Pancreas (tissue), 10 donors: ENCODE results near the gene CEACAM5. TPM values are rescaled to one million over a fixed set of nuclear protein-coding genes. Genes with fewer than 3 reads are reported as not detected.

Source experiments
- ATAC-seq, 4 donors: fragments of 200-7000 bp; cut with Tn5 transposase; one replicate each; pipeline versions ENCODE4 v1.8.0 to v1.9.1; 2020; ENCODE audit warnings: mild to moderate bottlenecking in 4 of 4, moderate library complexity in 4 of 4
- DNase-seq, 6 donors: peaks; one replicate each; pipeline ENCODE4 v3.0.0-alpha.2; 2020
- FAIRE-seq: peaks from 2 replicates; lab custom pipeline; 2012; peaks lifted over from hg19 to GRCh38; lab: Jason Lieb, UNC
- H3K27ac ChIP-seq, 4 donors: fragments of 200-600 bp; sonication (generic); 1 replicate in 3 of 4; 2 replicates in 1 of 4; pipeline versions ENCODE4 v1.5.0 to v1.8.0; 2020
- H3K27me3 ChIP-seq, 4 donors: fragments of 200-600 bp; one replicate each; pipeline ENCODE4 v1.8.0; 2021
- H3K36me3 ChIP-seq, 3 donors: fragments of 200-600 bp; sonication (generic) in 1 of 3; one replicate each; pipeline versions ENCODE4 v1.5.0 to v1.8.0; 2020 to 2021
- H3K4me1 ChIP-seq, 3 donors: fragments of 200-600 bp; one replicate each; pipeline ENCODE4 v1.8.0; 2021
- H3K4me3 ChIP-seq, 4 donors: fragments of 200-600 bp; sonication (generic) in 2 of 4; one replicate each; pipeline versions ENCODE4 v1.5.0 to v1.8.0; 2020 to 2021
- H3K9me3 ChIP-seq, 4 donors: fragments of 200-600 bp; one replicate each; pipeline ENCODE4 v1.8.0; 2021
- WGBS, 2 donors: extraction: QIAGEN DNeasy Blood & Tissue Kit; methylation state at CpG; one replicate each; pipeline ENCODE4 v1.1.7; 2013; 5-methylcytosine and 5-hydroxymethylcytosine counted together
- intact Hi-C, 3 donors: fragments of 100-400 bp; cut with DNase I; formaldehyde crosslinking; loops; one replicate each; pipeline versions ENCODE4 v1.11.1 to v1.14.2; 2022
- polyA plus RNA-seq, 2 donors: library from polyadenylated mRNA; stranded (reverse); fragments of 200-250 nt; gene quantifications; one replicate each; pipeline ENCODE4 v1.2.3, GENCODE V29; 2013
- total RNA-seq, 6 donors: library from RNA; stranded (reverse); fragmentation: NEBNext Ultra II Directional in 4 of 6; extraction: Animal tissue kit (Norgen Biotek cat#: 25700) in 4 of 6; gene quantifications; one replicate each; pipeline versions ENCODE4 v1.2.1 to v1.2.4, GENCODE V29; 2021 to 2023
- TF ChIP-seq, protein P1 (sequence below), 4 donors: fragments of 200-600 bp; sonication (generic) in 3 of 4; IDR thresholded peaks; one replicate each; pipeline versions ENCODE4 v1.5.0 to v1.8.0; 2021; ENCODE audit warnings: antibody characterized with exemption in 4 of 4
- donor health status: healthy with polysubstance abuse.
- donor health status: DM: no; HTN: no; CAD: no; lungs with moderate emphysema.
- donor health status: DM: no; HTN: no; CAD: no.
- donor health status: control.
- donor health status: control.
- donor health status: Bipolar disorder and iron deficiency.
- donor health status: DM: yes; HTN: yes; CAD: no.
- donor health status: DM: no; HTN: no; CAD: no.
- donor health status: DM: no; HTN: no; CAD: no.
- donor health status: DM: yes; HTN: yes; CAD: no.

Gene CEACAM5
- total and polyA plus RNA-seq, 8 donors = 0.02 to 5.8 (median 0.30) TPM; not detected in 3

DNA sequence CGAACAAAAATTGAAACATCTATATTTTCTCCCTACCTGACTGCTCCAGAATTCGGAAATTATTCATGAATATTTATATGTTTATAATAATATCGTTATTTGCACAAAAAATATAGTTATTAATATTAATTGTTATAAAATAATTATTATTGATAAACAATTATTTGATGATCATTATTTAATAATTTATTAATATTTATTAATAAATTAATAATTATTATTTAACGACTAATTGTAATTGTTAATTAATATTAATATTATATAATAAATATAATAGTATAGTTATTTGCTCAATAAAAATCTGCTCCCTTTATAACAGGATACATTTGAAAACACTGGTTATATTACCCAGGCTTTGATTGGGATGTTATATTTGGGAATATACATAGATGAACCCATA, 61.2 kb downstream of the CEACAM5 start:
- Histone ChIP-seq H3K4me3 (no peak overlapping the region), H3K36me3 (no peaks in the 10 kb centered on the region), H3K9me3 (no peaks in the 10 kb centered on the region), H3K4me1 (no peaks in the 10 kb centered on the region), H3K27me3 (no peaks in the 10 kb centered on the region), H3K27ac (no peak overlapping the region)
- intact Hi-C loops = no loop called here
- ATAC-seq = no peak
- FAIRE-seq = peak; percentile 98
- no peak for DNase-seq
- TF ChIP-seq, protein P1, sequence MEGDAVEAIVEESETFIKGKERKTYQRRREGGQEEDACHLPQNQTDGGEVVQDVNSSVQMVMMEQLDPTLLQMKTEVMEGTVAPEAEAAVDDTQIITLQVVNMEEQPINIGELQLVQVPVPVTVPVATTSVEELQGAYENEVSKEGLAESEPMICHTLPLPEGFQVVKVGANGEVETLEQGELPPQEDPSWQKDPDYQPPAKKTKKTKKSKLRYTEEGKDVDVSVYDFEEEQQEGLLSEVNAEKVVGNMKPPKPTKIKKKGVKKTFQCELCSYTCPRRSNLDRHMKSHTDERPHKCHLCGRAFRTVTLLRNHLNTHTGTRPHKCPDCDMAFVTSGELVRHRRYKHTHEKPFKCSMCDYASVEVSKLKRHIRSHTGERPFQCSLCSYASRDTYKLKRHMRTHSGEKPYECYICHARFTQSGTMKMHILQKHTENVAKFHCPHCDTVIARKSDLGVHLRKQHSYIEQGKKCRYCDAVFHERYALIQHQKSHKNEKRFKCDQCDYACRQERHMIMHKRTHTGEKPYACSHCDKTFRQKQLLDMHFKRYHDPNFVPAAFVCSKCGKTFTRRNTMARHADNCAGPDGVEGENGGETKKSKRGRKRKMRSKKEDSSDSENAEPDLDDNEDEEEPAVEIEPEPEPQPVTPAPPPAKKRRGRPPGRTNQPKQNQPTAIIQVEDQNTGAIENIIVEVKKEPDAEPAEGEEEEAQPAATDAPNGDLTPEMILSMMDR (IDR thresholded peaks at IDR 0.05) = no peak
- WGBS, 2 donors = 70 to 82% methylated on average over 4 of the region's 4 CpGs

DNA sequence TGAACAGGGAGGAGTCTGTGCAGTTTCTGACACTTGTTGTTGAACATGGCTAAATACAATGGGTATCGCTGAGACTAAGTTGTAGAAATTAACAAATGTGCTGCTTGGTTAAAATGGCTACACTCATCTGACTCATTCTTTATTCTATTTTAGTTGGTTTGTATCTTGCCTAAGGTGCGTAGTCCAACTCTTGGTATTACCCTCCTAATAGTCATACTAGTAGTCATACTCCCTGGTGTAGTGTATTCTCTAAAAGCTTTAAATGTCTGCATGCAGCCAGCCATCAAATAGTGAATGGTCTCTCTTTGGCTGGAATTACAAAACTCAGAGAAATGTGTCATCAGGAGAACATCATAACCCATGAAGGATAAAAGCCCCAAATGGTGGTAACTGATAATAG, 63.0 kb downstream of the CEACAM5 start:
- no peak for ATAC-seq
- DNase-seq = no peak
- Histone ChIP-seq H3K9me3 (no peaks in the 10 kb centered on the region), H3K4me1 (no peaks in the 10 kb centered on the region), H3K4me3 (no peak overlapping the region), H3K27me3 (no peaks in the 10 kb centered on the region), H3K36me3 (no peaks in the 10 kb centered on the region), H3K27ac (no peak overlapping the region)
- no peak for FAIRE-seq
- WGBS, 2 donors = 91 to 97% methylated on average over 2 of the region's 2 CpGs
- TF ChIP-seq, protein P1 (IDR thresholded peaks at IDR 0.05) = no peak
- intact Hi-C loops = no loop called here

DNA sequence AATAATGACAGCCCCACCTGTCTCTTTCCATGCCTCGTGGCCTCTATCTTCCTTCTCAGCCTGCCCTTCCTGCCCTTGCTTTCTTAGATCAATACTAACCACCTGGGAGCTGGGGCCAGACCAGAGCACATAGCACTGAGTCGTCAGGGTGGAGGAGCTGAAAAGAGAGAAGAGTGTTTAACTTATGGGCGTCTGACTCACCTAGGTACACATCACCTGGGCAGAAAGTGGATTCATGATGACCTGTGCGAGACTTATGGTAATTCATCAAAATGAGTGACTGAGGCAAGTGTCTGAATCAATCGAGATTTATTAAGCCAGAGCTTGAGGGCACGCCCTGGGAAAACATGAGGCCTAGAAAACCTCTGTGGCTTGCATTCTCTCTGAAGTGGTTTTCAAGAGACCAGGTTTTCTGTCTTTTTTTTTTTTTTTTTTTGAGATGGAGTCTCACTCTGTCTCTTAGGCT, 66.1 kb downstream of the CEACAM5 start:
- Histone ChIP-seq H3K4me1 (no peaks in the 10 kb centered on the region), H3K9me3 (no peaks in the 10 kb centered on the region), H3K4me3 (no peak overlapping the region), H3K27ac (peak overlapping the region in 1 of 4 donors; percentile 44), H3K36me3 (no peaks in the 10 kb centered on the region), H3K27me3 (no peaks in the 10 kb centered on the region)
- FAIRE-seq (no peak), DNase-seq (no peak), ATAC-seq (peak; percentile 31 to 90 (median 86))
- intact Hi-C loops = no loop called here
- 27 to 35% methylated on average over 6 of the region's 6 CpGs for WGBS, 2 donors
- TF ChIP-seq, protein P1 (IDR thresholded peaks at IDR 0.05) = no peak

DNA sequence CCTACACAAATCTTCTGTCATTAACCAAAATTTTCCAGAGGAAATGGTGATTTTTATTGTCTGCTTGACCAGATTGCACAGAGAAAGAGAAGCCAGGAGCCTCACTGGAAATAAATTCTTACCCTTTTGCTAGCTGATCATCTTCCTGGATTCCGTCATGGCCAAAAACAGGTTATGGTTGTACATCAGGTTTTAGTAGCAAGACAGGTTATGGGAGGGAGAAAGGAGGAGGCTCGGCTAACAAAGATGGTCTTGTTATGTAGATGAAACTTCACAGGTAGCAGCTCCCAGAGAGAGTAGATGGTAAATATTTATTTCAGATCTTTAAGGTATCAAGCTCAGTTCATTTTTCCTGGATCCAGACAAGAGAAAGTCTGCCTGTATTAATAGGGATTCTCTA, 68.3 kb downstream of the CEACAM5 start:
- no peaks in the 10 kb centered on the region for H3K4me1 ChIP-seq
- H3K9me3 ChIP-seq = no peaks in the 10 kb centered on the region
- H3K27me3 ChIP-seq = no peaks in the 10 kb centered on the region
- H3K36me3 ChIP-seq = no peaks in the 10 kb centered on the region
- no peak overlapping the region for H3K4me3 ChIP-seq
- intact Hi-C loops = no loop called here
- FAIRE-seq (no peak), ATAC-seq (no peak), DNase-seq (no peak)
- WGBS, 2 donors = 51 to 64% methylated on average over 2 of the region's 2 CpGs
- no peak overlapping the region for H3K27ac ChIP-seq
- TF ChIP-seq, protein P1 (IDR thresholded peaks at IDR 0.05) = no peak

Other genes starting within 250 kb of the CEACAM5 start
- 1 to 10 TPM in 1 of 6 donors, under 1 TPM in 3, not detected in 2; 0.09 to 1.2 (median 0.53) TPM for gene CEACAM21, start 132.5 kb upstream of the CEACAM5 start, total RNA-seq
- 1 to 10 TPM in 1 of 2 donors, under 1 TPM in 1; 0.23 to 1.2 TPM for gene CEACAM21, start 132.5 kb upstream of the CEACAM5 start, polyA plus RNA-seq
- gene CEACAM4, start 81.6 kb upstream of the CEACAM5 start, total RNA-seq = 1 to 10 TPM in 2 of 6 donors, under 1 TPM in 4; 0.46 to 1.1 (median 0.54) TPM
- gene CEACAM4, start 81.6 kb upstream of the CEACAM5 start, polyA plus RNA-seq = 1 to 10 TPM in 1 of 2 donors, under 1 TPM in 1; 0.30 to 1.1 TPM
- gene CEACAM7, start 20.4 kb upstream of the CEACAM5 start, total RNA-seq = 1 to 10 TPM; 1.5 to 6.4 (median 2.6) TPM
- 1 to 10 TPM; 1.2 to 3.8 TPM for gene CEACAM7, start 20.4 kb upstream of the CEACAM5 start, polyA plus RNA-seq
- gene CEACAM6, start 46.9 kb downstream of the CEACAM5 start, total RNA-seq = 1 to 10 TPM; 3.6 to 9.0 (median 8.0) TPM
- 1 to 10 TPM in 1 of 2 donors, under 1 TPM in 1; 0.68 to 1.7 TPM for gene CEACAM6, start 46.9 kb downstream of the CEACAM5 start, polyA plus RNA-seq
- gene CEACAM3, start 88.0 kb downstream of the CEACAM5 start, total RNA-seq = under 1 TPM in 2 of 6 donors, not detected in 4; 0.41 to 0.61 TPM
- not detected for gene CEACAM3, start 88.0 kb downstream of the CEACAM5 start, polyA plus RNA-seq
- not detected for gene LYPD4, start 136.1 kb downstream of the CEACAM5 start, total RNA-seq
- not detected for gene LYPD4, start 136.1 kb downstream of the CEACAM5 start, polyA plus RNA-seq
- gene DMRTC2, start 136.4 kb downstream of the CEACAM5 start, total RNA-seq = not detected
- not detected for gene DMRTC2, start 136.4 kb downstream of the CEACAM5 start, polyA plus RNA-seq
- gene RPS19, start 151.6 kb downstream of the CEACAM5 start, total RNA-seq = 1,000 to 10,000 TPM in 5 of 6 donors, 100 to 1,000 TPM in 1; 939 to 1,697 (median 1,289) TPM
- gene RPS19, start 151.6 kb downstream of the CEACAM5 start, polyA plus RNA-seq = 1,000 to 10,000 TPM; 1,099 to 2,267 TPM
- under 1 TPM in 5 of 6 donors, not detected in 1; 0.16 to 1.00 (median 0.31) TPM for gene CD79A, start 168.7 kb downstream of the CEACAM5 start, total RNA-seq
- under 1 TPM; 0.11 to 0.23 TPM for gene CD79A, start 168.7 kb downstream of the CEACAM5 start, polyA plus RNA-seq
- gene ARHGEF1, start 174.6 kb downstream of the CEACAM5 start, total RNA-seq = 10 to 100 TPM; 26.3 to 65.6 (median 37.0) TPM
- 100 to 1,000 TPM; 139 to 179 TPM for gene ARHGEF1, start 174.6 kb downstream of the CEACAM5 start, polyA plus RNA-seq
- under 1 TPM in 5 of 6 donors, not detected in 1; 0.06 to 0.37 (median 0.14) TPM for gene ERFL, start 219.8 kb downstream of the CEACAM5 start, total RNA-seq
- gene ERFL, start 219.8 kb downstream of the CEACAM5 start, polyA plus RNA-seq = under 1 TPM; 0.33 to 0.34 TPM